H1 (cell line): ENCODE data around the gene DEXI.

Experiments
- BRCA1 ChIP-seq: IDR thresholded peaks from 2 replicates; pipeline ENCODE4 v1.6.1; 2012; ENCODE audit warnings: low read depth, low read length, improper control_type of control experiment
- CBX5 ChIP-seq: fragments of 300-800, 300-1000 bp; sonication (generic); IDR thresholded peaks from 2 replicates; pipeline ENCODE4 v1.7.1; 2016; ENCODE audit warnings: antibody characterized with exemption, low read length, low read depth
- CBX8 ChIP-seq: fragments of 300-800, 300-1000 bp; sonication (generic); IDR thresholded peaks from 2 replicates; pipeline ENCODE4 v1.7.1; 2016; ENCODE audit warnings: low read depth, low read length, borderline replicate concordance
- CHD1 ChIP-seq: IDR thresholded peaks from 2 replicates; pipeline ENCODE4 v1.6.1; 2012; ENCODE audit warnings: low read depth, low read length, improper control_type of control experiment
- EP300 ChIP-seq, 2 experiments: IDR thresholded peaks; 1 replicate in 1 of 2; 2 replicates in 1 of 2; pipeline ENCODE4 v1.6.1; 2011 to 2012; ENCODE audit warnings: low read depth in 2 of 2, low read length in 2 of 2, mild to moderate bottlenecking in 2 of 2, borderline replicate concordance in 1 of 2, inconsistent platforms in 1 of 2, moderate library complexity in 1 of 2
- GABPA ChIP-seq: IDR thresholded peaks from 2 replicates; pipeline ENCODE4 v1.6.1; 2011; ENCODE audit warnings: mild to moderate bottlenecking, low read length, moderate library complexity, borderline replicate concordance; ENCODE audit not compliant: insufficient read depth
- POLR2A ChIP-seq, 2 experiments: IDR thresholded peaks; 1 replicate in 1 of 2; 2 replicates in 1 of 2; pipeline ENCODE4 v1.6.1; 2011; ENCODE audit warnings: low read depth in 2 of 2, low read length in 2 of 2, mild to moderate bottlenecking in 2 of 2; ENCODE audit errors: control extremely low read depth in 1 of 2
- POLR2AphosphoS5 ChIP-seq: IDR thresholded peaks from 2 replicates; pipeline ENCODE4 v1.6.1; 2011; ENCODE audit warnings: low read depth, low read length
- RAD21 ChIP-seq, 2 experiments: IDR thresholded peaks in 1 of 2; conservative IDR thresholded peaks in 1 of 2; 2 replicates each; pipeline ENCODE4 v1.6.1; 2011; ENCODE audit warnings: low read depth in 2 of 2, low read length in 2 of 2, improper control_type of control experiment in 1 of 2, inconsistent platforms in 1 of 2, mild to moderate bottlenecking in 1 of 2, moderate library complexity in 1 of 2
- RFX5 ChIP-seq: IDR thresholded peaks from 2 replicates; pipeline ENCODE4 v1.6.1; 2011; ENCODE audit warnings: low read depth, low read length, improper control_type of control experiment, borderline replicate concordance
- SIRT6 ChIP-seq: IDR thresholded peaks from one replicate; pipeline ENCODE4 v1.7.1; 2012; ENCODE audit warnings: low read length, inconsistent platforms
- TAF1 ChIP-seq: IDR thresholded peaks from 2 replicates; pipeline ENCODE4 v1.6.1; 2011; ENCODE audit warnings: mild to moderate bottlenecking, low read depth, low read length
- TBP ChIP-seq: IDR thresholded peaks from 2 replicates; pipeline ENCODE4 v1.6.1; 2011; ENCODE audit warnings: low read depth, low read length, improper control_type of control experiment
- TF ChIP-seq, protein P1 (sequence below), 3 experiments: IDR thresholded peaks; 1 replicate in 2 of 3; 2 replicates in 1 of 3; pipeline versions ENCODE4 v1.5.1 to v1.6.1; 2011; ENCODE audit warnings: low read length in 3 of 3, mild to moderate bottlenecking in 3 of 3, inconsistent platforms in 2 of 3, low read depth in 1 of 3, moderate library complexity in 1 of 3; ENCODE audit not compliant: insufficient read depth in 1 of 3; ENCODE audit errors: control extremely low read depth in 1 of 3

DNA sequence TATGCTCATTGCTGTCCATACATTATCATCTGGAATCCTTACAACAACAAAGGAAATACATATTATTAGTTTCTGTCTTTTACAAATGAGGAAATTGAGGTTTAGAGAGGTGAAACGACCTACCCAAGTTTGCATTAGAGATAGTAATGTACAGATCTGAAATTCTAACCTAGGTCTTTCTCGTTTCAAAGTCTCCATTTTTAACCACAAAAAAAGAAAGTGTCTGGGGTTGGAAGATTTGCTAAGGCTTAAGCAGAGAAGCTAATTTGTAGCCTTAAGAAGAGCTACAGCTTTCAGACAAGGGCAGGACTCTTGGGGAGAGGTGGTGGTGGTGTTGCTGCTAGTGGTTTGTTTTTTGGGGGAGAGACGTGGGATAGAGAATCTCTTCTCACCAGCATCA, 46.1 kb downstream of the DEXI start:
- TF ChIP-seq TAF1 (no peak), TBP (no peak), RFX5 (no peak), CBX5 (no peak), CBX8 (no peak), POLR2AphosphoS5 (no peak), GABPA (no peak), CHD1 (no peak), RAD21 (IDR thresholded peaks at IDR 0.05 in 1 of 2, conservative IDR thresholded peaks at IDR 0.05 in 1 of 2; ENCODE audit: low read depth in 2 of 2, low read length in 2 of 2) (no peak), SIRT6 (no peak), EP300 (IDR thresholded peaks at IDR 0.05; ENCODE audit: borderline replicate concordance in 1 of 2, low read depth in 2 of 2, low read length in 2 of 2) (no peak), BRCA1 (no peak), POLR2A (IDR thresholded peaks at IDR 0.05; ENCODE audit: control extremely low read depth in 1 of 2, low read depth in 2 of 2, low read length in 2 of 2) (no peak)
- TF ChIP-seq, protein P1, sequence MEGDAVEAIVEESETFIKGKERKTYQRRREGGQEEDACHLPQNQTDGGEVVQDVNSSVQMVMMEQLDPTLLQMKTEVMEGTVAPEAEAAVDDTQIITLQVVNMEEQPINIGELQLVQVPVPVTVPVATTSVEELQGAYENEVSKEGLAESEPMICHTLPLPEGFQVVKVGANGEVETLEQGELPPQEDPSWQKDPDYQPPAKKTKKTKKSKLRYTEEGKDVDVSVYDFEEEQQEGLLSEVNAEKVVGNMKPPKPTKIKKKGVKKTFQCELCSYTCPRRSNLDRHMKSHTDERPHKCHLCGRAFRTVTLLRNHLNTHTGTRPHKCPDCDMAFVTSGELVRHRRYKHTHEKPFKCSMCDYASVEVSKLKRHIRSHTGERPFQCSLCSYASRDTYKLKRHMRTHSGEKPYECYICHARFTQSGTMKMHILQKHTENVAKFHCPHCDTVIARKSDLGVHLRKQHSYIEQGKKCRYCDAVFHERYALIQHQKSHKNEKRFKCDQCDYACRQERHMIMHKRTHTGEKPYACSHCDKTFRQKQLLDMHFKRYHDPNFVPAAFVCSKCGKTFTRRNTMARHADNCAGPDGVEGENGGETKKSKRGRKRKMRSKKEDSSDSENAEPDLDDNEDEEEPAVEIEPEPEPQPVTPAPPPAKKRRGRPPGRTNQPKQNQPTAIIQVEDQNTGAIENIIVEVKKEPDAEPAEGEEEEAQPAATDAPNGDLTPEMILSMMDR (IDR thresholded peaks at IDR 0.05; ENCODE audit: control extremely low read depth in 1 of 3, insufficient read depth in 1 of 3, low read depth in 1 of 3, low read length in 3 of 3) = no peak
